GM19324 (cell line): ENCODE measurements around the gene CHADL.

Experiments used
- ATAC-seq: cut with Tn5 transposase; IDR thresholded peaks from one replicate; pipeline ENCODE4 v1.9.1; 2021; ENCODE audit warnings: mild to moderate bottlenecking, moderate library complexity; ENCODE audit not compliant: unreplicated experiment, low FRiP score

The CHADL gene

DNA sequence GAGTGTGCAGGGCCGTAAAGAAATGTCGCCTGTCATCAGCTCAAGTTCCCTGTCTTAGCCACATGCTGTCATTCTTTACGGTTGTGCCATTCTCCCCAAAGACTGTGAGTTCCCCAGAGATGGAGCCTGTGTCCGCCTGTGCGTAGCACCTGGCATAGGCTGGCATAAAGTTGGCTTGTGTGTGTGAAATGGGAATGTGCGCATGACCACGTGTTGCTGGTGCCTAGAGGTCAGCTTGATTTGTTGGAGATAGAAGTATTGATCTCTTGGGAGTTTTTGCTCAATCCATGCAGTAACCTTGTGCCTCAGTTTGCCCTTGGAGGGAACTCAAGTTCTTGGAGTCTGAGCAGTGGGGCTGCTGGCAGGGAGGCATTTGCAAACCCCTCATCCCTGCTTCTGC lies 9.4 kb downstream of the CHADL start:
- no peak for ATAC-seq

DNA sequence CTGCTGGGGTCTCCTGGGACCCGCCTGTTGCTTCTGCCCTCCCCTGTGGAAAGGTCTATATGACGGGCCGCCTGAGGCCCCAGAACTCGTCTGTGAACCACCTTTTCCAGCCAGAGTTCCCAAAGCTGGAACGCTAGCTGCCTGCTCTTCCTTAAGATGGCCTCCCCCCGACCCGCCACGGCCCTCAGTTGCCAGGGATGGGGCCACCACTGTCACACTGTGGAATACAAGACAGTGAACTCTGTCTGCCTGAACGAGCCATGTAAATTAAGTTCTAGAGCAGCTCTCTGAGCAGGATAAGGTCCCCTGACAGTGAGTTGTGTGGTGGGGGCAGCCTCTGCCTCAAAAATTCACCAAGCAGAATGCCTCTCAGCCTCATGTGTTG lies 10.3 kb downstream of the CHADL start:
- no peak for ATAC-seq

DNA sequence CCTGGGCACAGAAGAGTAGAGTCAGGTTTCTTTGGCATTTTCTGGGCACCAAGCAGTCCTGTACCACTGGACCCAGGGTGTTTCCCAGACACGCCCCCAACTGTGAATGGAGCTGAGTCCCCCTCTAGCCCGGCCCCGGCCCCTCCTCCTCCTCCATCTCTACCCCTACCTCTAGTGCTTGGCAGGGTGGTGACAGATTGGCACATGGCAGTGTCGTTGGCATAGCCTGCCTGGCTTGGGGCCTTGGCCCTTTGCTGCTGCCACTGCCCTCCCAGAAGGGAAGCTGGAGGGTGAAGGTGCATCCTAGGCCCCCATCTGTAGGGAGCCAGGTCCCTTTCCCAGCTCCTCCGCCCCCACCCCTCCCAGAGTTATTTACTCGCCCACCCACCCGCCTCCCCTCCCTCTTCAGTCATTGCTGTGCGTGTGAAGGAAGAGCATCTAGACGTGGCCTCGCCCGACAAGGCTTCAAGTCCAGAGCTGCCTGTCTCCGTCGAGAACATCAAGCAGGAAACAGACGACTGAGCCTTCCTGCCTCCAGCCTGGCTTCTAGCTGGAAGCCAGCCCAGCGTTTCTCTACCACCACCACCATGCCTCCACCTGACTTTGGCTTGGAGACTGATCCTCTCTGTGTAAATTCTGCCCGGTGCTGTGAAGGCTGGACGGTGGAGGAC lies 10.9 kb downstream of the CHADL start:
- ATAC-seq, result no peak

DNA sequence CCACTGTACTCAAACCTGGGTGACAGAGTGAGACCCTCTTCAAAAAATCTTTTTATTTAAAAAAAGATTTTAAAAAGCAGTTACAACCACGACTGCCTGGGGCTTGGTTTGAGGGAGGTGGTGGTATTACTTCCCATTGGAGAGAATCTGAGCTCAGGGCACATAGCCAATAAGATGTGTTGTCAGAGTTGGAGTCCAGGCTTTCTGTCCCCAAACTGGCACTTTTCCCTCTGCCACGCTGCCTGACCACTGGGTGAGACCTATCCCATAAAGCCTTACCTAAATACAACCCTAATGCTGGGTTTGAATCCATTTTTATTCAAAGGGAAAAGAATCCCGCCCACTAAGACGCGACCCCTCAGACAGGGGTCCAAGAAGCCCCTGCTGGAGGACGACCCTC lies 11.5 kb downstream of the CHADL start:
- no peak for ATAC-seq

DNA sequence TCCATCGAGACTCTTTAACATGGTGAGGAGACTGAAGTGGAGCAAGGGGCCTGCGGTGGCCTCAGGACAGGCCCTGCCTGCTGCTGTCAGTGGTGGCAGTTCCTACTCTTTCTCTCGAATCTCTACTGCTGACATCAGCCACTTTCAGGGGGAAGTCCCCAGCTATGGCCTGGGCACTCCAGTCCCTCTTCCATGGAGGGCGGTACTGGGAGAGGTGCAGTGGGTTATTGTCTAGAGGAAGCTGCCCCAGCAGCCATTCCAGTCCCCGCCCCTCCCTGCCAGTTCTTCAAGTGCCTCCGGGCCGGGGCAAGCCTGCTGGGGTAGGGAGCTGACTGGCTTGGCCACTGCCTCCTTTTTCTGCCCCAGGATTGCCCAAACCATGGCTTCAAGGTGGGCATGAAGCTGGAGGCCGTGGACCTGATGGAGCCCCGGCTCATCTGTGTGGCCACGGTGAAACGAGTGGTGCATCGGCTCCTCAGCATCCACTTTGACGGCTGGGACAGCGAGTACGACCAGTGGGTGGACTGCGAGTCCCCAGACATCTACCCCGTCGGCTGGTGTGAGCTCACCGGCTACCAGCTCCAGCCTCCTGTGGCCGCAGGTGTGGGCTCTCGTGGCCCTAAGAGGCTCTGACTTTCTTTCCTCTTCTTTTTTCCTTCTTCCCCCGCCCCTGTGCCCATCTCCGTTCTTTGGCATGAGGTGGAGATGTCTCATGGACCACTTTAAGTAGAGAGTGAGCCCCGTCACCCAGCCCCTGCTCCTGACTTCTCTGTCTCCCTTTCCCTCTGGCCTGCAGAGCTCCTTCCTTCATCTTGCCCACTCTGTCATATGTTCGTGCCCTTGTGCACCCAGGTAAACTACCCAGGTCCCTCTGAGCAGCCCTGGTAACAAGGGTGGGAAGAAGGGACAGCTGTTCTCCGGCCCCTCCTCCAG lies 13.7 kb downstream of the CHADL start:
- ATAC-seq, result no peak

DNA sequence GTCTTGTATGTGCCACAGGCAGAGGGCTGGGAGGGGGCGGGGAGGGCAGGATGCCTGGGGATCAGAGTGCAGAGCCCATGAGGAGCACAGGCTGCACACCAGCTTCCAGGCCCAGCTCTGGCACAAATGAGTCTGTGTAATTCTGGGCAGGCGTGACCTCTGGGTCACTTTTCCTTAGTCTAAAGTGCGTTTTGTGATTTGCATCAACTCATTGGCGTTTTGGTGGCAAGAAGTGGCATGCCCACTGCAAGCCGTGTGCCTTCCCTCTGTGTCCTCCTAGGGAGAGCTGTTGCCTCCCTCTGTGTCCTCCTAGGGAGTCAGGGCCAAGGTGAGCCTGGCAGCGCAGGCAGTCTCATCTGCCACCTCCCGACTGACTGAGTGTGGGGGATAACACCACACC lies 17.2 kb downstream of the CHADL start:
- ATAC-seq, result no peak

DNA sequence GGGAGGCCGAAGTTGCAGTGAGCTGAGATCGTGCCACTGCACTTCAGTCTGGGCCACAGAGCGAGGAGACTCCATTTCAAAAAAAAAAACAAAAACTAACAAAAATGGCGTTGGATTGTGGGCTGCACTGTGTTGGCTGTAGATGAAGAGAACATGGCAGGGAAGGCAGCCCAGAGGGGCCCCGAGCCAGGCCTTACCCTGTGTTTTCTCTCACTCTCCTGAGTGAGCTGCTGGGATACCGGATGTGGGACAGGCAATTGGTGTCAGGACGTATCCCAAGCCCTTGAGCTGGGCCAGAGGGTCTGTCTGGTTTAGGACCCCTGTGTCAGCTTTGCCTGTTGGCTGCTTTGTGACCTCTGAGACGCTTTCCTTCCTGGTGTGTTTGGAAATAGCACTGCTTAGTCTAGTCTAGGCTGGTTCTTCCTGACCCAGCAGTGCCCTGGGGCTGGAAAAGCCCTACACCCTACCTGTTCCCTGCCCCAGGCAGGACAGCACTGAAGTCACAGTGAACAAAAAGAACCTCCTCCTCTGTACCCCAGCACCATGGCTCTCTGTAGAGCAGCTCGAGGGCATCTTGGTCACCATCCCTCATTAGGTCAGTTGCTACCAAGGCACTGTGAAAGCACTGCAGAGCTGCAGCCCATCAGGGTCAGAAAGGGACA lies 17.8 kb downstream of the CHADL start:
- ATAC-seq, result no peak

DNA sequence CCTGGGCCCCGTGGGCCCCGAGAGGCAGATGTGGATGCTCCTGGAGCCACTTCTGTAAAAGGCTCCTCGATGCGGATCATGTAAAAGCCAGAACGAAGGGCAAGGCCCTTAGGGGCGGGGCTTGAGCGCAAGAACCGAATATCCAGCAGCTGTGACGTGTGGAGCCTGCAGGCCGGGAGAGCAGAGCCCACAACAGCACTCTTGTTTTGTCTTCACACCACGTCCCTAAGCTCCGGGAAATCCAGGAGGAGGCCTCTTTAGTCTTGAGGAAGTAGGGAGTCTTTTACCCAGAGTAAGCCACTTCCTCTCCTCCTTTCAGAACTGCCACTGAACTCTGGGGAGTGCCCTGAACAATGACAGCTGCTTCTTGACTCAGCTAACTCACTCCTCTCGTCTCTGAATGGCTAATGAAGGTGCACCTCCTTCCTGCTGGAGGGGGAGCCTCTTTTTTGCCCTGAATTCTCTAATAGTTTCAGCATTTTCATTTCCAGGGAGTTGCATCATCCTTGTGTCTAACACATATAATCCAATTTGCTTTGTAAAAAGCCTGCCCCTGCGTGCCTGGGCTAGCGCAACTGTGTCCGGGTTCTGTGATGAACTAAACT lies 23.1 kb downstream of the CHADL start:
- ATAC-seq, result no peak

DNA sequence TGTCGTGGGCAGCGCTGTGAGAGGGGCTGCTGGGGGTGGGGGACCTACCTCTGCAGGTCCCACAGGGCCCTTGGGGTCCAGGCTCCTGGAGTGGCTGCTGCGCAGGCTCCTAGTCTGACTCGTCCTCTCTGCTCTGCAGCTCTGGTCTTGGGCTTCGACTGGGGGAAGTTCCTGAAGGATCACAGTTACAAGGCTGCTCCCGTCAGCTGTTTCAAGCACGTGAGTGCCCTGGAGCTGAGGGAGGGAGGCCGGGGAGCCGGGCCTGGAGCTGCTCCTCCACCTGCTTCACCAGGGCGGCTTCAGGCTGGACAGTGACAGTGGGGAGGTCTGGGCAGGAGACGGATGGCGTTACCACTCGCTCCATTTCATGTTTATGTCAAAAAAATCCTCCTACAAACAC lies 23.7 kb downstream of the CHADL start:
- ATAC-seq, result no peak

DNA sequence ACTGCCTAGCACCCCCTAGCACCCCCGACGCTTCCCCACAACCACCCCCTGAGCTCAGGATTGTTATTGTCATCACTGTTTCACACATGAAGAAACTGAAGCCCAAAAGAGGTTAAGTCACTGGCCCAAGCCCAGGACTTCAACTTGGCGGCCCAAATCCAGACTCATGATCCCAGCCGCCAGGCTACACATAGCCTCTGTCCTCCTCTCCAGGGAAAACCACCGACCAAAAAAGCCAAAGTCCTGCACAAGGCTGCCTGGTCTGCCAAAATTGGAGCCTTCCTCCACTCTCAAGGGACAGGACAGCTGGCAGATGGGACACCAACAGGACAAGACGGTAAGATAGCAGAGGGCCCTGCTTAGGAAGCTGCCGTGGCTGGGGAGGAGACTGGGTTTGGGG lies 24.8 kb downstream of the CHADL start:
- ATAC-seq, result no peak

DNA sequence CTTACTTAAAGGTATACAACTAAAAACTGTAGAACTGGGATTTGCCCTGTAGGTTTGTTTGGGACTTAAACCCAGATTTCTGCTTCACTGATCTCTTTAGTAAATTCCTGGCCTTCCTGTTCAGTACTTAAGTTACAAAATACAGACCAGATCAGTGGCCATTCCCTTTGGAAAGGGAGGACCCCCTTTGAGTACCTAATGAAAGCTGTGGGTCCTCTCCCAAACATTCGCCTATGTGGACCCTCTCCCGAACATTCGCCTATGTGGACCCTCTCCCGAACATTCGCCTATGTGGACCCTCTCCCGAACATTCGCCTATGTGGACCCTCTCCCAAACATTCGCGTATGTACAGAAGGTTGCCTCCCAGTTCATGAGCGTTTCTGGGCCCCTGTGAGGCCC lies 25.3 kb downstream of the CHADL start:
- ATAC-seq, result no peak

DNA sequence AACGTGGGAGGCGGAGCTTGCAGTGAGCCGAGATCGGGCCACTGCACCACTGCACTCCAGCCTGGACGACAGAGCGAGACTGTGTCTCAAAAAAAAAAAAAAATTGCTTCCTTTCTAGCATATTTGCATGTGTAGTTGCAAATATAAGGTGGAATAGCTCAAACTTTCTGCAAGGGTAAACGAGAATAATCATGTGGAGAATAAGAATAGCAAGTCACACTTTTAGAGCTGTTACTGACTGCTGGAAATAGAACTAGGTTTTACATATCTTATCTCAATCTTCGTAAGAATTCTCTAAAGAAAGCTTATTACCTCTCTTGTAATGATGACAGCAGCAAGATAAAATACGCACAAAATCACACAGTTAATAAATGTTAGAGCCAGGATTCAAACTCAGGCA lies 34.0 kb downstream of the CHADL start:
- no peak for ATAC-seq

DNA sequence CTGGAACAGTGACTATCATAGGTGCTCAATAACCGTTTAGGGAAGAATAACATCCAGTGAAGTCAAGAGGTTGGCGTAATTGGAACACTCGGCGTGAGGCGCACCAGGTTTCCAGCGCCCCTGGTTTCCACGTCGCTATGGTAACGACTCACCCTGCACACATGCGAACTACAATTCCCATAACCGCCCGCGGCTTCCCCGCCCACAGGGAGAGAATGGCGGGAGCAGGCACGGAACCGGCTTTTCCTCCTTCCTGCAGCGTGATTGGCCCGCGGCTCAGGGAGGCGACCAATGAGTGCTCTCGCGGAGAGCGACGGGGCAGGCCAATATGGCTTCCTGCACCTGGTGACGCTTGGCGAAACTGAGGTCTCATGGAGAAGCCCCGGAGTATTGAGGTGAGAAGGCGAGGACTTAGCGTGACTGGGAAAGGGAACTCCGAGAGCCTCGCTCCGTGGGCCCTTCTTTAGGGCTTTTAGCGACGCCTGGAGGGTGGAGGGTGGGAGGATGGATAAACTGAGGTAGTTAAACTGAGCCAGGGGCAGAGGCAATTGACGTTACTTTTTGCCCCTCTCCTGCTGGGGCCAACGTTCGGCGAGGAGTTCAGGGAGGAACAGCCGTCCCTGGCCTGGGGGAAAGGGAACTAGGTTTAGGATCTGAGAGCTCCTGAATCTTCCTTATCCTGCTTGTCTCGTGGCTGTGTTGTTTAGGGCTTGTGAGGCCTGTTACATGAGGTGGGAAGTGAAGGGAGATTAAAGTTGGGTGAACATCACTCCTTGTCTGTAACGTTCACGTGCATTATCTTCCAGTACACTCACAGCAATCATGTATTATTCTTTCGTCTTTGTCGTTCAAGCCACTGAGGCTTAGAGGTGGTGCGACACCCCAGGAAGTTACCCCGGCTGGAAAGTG lies 35.5 kb downstream of the CHADL start, which contains the start of gene L3MBTL2:
TSS of gene L3MBTL2 (plus strand) at position 321 of the 909 bp plus-strand sequence. CDS start at position 372, 51 bp downstream.
- peak; percentile 94 for ATAC-seq

DNA sequence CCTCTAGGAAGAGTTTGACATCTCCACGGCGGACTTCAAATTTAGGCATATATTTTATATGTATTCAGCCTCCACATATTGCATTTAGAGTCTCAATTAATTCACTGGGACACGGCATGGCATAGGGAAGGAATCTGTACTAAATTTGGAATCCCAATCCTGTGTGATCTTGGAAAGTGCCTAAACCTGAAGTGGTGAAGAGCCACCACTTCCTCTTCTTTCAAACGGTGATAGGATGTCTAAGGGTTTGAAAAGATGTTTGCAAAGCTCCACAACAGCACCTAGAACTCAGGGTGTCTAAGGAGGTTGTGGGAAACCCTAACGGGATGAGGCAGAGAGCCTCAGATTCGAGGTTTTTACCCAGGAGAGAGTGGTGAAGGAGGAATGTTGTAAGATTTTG lies 36.7 kb downstream of the CHADL start:
- no peak for ATAC-seq

DNA sequence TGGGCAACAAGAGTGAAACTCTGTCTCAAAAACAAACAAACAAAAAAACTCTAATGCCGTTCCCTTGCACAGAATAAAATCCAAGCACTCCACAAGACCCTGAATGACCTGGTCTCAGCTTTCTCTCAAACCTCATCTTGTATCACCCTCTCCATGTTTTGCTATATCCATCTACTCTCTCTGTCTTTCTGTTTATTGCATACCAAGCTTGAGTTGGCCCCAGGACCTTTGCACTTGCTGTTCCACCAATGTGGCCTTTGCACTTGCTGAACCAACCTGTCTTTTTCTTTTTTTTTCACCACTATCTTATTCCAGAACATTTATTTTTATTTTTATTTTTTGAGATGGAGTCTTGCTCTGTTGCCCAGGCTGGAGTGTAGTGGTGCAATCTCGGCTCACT lies 37.6 kb downstream of the CHADL start:
- no peak for ATAC-seq

DNA sequence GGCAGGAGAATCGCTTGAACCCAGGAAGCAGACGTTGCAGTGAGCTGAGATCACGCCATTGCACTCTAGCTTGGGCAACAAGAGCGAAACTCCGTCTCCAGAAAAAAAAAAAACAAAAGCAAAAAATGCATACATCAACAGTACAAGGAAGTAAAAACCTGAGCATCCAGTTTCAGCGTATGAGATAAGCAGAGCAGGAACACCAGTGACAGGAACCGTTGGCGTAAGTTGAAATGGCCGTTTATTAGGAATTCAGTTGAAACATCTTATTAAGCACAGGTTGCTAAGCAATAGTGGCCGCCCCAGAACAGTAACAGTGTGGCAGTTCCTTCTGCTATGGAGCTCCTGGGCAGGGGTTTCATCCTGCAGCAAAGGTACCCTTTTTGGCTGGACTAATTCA lies 39.6 kb downstream of the CHADL start:
- ATAC-seq, result no peak

DNA sequence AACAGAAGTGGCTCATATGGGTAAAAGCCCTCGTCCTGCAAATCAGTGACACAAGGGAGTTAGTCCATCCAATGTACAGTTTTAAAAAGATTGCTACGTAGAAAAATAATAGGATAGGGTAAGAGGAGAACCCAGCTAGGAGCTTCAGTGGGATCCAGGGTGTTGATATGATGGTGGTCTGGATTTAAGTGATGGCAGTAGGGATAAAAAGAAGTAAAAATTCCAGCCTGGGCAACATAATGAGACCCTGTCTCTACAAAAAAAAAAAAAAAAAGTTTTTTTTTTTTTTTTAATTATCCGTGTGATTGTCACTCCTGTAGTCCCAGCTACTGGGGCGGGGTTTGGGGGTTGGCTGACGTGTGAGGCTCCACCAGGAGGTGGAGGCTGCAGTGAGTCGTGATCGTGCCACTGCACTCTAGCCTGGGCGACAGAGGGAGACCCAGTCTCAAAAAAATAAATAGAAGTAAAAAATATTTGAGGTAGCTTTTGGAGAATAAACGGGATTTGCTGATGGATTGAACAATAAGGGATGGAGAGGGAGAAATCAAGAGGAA lies 42.6 kb downstream of the CHADL start:
- ATAC-seq, result no peak

DNA sequence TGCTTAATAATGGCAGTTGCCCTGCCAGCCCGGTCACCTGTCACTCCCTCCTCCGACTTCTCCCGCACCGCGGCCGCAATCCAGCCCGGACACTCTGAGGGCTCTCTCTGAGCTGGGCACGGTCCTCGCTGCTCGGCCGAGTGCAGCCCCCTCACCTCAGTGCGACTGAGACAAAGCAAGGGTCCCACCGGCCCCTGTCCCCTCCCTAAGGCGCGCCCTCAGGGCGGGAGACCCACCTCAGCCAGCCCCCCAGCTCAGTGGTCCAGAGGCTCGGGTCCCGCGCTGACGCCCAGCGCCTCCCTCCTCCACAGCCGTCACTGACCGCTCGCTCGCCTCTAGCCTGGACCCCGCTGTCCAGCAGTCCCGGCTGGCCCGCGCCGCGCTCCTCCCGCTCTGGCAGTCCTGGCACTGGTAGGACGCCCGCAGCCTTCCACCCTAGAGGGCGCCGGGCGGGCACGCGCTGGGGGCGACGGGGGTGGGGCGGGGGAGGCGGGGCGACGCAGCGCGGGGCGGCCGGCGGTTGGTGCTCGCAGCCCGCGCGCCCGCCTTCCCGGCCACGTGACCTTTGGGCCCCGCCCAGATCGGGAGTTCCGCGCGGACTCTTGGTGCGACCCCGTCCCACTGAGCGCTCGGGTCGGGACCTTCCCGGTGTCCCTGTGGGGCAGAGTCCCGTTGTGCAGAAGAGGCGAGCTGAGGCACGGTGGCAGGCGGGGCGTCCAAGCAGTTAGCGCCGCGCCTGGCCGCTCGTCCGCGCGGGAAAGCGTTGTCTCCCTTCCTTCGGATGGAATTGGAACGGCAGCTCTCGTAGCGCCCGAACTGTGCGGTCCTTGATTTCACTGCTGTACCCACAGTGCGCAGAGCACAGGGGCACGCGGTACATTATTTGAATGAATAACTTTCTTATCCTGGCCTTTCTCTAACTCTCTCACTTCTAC lies 43.4 kb downstream of the CHADL start:
- ATAC-seq, result peak; percentile 88

DNA sequence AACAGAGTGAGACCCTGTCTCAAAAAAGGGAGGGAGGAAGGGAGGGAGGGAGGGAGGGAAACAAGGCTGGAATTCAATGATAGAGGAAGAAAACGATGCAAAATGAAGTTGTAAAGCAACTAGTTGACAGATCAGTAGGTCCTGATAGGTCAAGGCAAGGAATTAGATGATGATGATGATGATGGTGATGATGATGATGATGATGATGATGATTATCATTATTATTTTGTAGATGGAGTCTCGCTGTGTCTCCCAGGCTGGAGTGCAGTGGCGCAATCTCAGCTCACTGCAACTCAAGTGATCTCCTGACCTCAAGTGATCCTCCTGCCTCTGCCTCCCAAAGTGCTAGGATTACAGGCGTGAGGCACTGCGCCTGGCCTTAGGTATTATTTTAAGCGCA lies 46.9 kb downstream of the CHADL start:
- no peak for ATAC-seq
